Erythroblast (primary cell): Measurements from ENCODE around the gene METAP2.
"Not testable (repeated sequence)": the region's sequence is repeated elsewhere in the genome, so short reads cannot be mapped to it uniquely, and the experiment has no call there.

Experiments used
- DNase-seq, 2 experiments: peaks; one replicate each; lab custom pipeline; 2025; lab: John Stamatoyannopoulos, UW
- GATA1 ChIP-seq: IDR thresholded peaks from 2 replicates; pipeline ENCODE4 v1.6.1; 2011; ENCODE audit warnings: low read depth, mild to moderate bottlenecking, control low read depth, low read length, moderate library complexity
- POLR2A ChIP-seq: IDR thresholded peaks from 2 replicates; pipeline ENCODE4 v1.6.1; 2011; ENCODE audit warnings: mild to moderate bottlenecking, low read length

Gene METAP2

DNA sequence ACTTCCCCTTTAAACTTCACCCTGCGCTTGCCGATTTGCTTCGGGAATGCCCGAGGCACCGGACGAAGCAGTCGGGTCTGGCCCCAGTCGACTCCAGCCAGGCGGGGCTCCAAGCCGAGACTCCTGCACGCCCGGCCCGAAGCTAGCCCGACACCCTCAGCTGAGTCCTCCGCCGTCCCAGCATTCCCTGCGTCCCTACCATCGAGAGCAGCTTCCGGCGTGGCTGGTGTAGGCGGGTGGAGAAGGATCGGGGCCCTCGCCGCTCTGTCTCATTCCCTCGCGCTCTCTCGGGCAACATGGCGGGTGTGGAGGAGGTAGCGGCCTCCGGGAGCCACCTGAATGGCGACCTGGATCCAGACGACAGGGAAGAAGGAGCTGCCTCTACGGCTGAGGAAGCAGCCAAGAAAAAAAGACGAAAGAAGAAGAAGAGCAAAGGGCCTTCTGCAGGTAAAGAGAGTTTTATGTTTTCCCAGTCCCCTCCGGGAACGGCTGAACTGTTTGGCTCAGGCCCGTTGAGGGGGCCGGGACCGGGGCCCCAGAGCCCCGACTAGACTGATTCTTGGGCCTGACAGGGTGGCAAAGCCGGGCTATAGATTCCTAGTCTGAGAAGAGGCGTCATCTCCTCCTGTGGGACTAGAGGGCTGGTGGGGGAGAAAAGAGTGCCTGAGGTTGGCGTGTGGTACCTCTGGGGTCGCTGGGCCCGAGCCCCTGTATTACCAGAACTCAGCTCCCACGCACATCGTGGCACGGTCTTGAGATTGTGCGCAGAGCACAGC lies at the start of gene METAP2:
TSS of gene METAP2 (plus strand) at position 269 of the 776 bp plus-strand sequence. CDS start at position 297, 28 bp downstream.
- TF ChIP-seq POLR2A = peak; percentile 98
- no peak for TF ChIP-seq GATA1
- DNase-seq = peak; percentile 94 to 96

DNA sequence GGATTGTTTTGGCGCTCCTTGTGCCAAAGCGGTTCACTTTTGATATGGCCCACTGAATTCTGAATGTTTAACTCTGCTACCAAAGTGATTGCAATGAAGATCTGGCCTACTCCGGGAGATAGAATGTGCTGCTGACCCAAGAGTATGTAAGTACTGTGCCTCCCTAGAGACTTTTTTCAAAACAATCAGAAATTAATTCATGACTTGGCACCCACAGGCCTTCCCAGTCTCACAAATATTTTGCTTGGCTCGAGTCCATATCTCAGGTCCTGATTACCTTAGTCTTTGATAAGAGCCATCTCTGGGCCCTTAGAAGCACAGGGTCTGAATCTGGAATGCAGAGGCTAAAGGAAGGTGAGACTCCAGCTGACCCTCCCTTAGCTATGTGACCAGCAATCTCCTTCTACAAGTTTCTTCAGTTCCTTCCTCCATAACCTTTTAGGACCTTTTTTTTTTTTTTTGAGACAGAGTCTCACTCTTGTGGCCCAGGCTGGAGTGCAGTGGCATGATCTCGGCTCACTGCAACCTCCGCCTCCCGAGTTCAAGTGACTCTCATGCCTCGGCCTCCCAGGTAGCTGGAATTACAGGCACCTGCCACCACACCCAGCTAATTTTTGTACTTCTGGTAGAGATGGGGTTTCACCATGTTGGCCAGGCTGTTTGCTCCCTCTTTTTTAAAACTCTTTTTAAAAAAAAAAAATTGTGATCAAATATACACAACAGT lies 49.5 kb upstream of the METAP2 start:
- TF ChIP-seq GATA1 = no peak
- no peak for TF ChIP-seq POLR2A
- DNase-seq = peak in 1 of 2 experiments; percentile 29

DNA sequence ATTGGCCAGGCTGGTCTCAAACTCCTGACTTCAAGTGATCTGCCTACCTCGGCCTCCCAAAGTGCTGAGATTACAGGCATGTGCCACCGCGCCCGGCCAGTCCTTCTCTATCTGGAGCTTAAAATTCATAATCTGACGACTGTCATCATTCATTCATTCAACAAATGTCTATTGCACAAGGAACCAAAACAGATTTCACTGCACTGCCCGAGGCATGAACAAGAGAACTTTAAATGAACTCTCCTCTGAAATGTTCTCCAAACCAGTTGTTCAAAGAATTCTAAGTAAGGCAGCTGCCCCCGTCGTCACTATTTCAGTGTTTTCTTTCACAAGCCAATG lies 44.8 kb upstream of the METAP2 start:
- no peak for DNase-seq

DNA sequence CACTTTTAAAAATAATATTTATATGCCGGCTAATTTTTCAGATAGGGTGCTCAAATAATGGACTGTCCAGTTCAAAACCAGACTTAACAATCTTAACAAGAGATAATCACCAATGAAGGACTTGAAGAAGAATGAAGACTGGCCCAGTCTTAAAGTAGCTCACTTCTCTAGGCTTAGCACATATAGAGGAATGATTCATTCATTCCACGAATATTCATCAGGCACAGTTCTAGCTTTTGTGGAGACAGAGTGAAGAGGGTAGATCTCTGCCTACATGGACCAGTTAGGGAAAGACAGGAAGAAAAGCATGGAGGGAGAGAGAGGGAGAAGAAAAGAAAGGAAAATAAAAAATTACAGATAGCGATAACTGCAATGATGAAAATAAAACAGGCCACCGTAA lies 42.8 kb upstream of the METAP2 start:
- TF ChIP-seq POLR2A = no peak
- TF ChIP-seq GATA1 = no peak
- no peak for DNase-seq

More for the DNA sequence above, 44.8 kb upstream of the METAP2 start:
- TF ChIP-seq GATA1 (no peak), POLR2A (no peak)

DNA sequence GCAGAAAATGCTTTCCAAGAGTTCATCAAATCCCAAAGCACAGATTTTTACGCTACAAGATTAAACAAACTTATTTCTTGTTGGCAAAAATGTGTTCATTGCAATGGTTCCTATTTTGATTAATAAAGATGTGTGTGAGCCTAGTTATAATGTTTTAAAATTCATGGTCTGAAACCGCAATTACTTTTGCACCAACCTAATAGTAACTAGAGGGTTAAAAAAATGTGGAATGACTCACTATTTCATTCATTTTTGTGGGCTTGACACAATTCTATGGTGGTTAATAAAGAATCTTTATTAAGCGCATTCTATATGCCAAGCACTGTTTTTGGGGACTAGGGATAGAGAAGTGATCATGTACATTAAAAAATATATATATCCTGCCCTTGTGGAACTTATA lies 38.6 kb upstream of the METAP2 start:
- no peak for TF ChIP-seq POLR2A
- no peak for TF ChIP-seq GATA1
- DNase-seq = no peak

DNA sequence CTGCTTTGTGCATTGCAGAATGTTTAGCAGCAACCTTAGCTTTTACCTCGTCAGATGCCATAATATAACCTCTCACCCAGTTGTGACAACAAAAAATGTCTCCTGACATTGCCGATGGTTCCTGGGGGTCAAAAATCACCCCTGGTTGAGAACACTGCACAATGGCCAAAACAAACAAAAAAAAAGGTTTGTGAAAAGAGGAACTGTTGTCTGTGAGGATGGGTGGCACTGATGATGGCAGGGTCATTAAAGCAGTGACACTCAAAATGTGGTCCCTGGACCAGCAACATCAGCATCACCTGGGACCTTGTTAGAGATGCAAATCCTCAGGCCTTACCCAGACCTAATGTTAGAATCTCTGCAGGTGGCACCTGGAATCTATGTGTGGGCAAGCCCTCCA lies 36.4 kb upstream of the METAP2 start:
- no peak for DNase-seq
- TF ChIP-seq POLR2A (no peak), GATA1 (no peak)

DNA sequence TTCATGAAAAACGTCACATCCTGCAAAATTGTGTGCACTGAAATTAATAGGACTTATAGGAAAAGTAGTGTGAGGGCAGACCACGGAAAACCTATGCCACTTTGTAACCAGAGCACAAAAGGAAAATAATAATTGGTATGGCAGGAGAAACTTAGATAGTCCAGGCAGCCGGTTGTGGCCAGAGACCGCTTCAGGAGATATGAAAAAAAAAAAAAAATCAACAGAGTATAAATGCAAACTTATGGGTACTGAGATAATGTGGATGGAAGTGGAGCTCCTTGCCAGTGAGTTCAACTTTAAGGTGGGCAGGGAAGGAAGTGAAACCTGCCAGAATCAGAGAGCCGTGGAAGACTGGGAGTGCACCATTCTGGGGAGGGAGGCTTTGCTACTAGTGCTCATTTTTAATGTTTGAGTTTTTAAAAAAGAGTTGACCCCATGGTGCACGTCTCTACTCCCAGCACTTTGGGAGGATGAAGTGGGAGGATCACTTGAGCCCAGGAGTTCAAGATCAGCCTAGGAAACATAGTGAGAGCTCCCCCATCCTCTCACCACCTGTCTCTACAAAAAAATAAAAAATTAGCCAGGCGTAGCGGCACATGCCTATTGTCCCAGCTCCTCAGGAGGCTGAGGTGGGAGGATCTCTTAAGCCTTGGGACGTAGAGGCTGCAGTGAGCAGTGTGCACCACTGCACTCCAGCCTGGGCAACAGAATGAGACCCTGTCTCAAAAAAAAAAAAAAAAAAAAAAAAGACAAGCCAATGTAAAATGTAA lies 34.3 kb upstream of the METAP2 start:
- peak in 1 of 2 experiments; percentile 30 for DNase-seq
- no peak for TF ChIP-seq GATA1
- no peak for TF ChIP-seq POLR2A

DNA sequence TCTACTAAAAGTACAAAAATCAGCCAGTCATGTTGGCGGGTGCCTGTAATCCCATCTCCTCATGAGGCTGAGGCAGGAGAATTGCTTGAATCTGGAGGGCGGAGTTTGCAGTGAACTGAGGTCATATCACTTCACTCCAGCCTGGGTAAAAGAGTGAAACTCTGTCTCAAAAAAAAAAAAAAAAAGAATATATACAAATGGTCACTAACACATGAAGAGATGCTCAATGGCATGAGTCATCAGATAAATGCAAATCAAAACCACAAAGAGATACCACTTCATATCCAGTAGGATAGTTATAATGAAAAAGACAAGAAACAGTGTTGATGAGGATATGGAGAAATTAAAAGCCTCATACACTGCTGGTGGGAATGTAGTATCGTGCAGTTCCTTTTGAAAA lies 33.6 kb upstream of the METAP2 start:
- no peak for TF ChIP-seq GATA1
- no peak for TF ChIP-seq POLR2A
- peak; percentile 38 to 60 for DNase-seq

DNA sequence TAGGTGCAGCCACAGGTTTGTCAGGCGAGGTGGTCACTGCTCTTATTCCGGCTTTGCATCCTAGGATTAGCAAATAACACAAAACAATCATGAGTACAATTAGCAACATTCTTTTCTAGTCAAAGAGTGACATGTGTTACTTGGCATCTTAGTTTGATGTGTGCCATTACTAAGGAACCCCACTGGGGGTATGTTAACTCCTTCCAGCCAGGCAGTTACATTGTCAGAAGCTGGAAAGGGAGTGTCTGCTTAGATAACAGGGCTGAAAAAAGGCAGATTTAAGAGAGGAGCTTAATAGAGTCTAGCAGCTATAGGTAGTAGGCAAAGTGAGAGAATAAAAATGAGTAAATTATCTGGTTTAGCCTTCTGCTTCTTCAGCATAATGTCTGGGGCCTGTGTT lies 30.5 kb upstream of the METAP2 start:
- TF ChIP-seq POLR2A = no peak
- TF ChIP-seq GATA1 = no peak
- peak; percentile 61 to 86 for DNase-seq

DNA sequence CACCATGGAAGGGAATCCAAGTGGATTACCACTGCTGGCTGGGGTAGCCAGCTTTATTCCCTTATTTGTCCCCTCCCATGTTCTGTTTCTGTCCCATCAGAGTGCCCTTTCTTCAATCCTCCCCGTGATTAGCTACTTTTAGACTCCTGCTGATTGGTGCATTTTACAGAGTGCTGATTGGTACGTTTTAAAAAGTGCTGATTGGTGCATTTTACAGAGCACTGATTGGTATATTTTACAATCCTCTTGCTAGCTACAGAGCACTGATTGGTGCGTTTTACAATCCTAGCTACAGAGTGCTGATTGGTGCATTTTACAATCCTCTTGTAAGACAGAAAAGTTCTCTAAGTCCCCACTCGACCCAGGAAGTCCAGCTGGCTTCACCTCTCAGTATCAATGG lies 28.9 kb upstream of the METAP2 start:
- DNase-seq = peak in 1 of 2 experiments; percentile 20

DNA sequence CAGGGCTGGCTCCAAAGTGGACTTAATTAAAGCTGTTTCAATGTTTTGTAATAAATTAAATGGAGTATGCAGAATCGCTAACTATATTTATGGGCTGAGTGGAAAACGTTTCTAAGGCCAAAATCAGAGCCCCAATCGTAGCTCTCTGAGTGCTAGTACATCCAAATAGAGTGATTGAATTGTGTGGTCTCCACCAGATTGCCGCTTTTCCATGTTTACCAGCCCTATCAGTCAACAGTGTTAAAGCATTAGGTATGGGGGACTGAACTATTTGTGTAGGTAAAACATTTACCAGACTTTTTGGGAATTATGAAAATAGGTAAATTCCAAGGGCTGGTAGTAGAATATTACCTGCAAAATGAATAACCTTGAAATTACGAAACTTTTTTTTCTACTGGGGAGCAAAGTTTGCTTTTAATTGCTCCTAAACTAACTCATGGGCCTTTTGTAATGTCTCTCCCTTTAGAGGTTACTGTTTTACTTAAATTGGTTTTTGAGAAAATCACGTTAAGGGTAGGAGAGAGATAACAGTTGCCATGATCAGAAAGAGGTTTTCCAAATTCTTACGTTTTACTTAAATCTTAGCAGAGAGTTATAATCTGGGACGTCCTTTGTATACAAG lies 28.0 kb upstream of the METAP2 start:
- DNase-seq = no peak

DNA sequence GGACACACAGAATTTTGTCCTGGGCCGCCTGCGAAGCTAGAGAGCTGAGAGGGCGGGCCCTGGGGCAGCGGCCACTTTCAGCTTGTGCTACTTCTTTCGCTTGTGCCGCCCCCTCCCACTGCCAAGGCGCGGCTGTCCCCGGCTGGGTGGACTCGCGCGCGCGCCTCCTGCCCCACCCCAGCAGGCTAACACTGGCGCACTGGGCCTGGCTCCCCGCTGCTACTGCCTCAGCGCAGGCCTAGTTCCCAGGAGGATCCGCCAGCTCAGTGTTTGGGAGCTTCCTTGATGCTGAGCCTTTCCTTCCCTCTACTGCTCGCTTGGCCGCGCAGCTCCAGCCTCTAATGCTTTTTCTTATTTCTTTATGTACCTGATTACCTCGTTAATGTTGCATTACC lies 27.4 kb upstream of the METAP2 start:
- peak; percentile 59 to 70 for DNase-seq
- no peak for TF ChIP-seq GATA1
- TF ChIP-seq POLR2A = no peak

More for the DNA sequence above, 28.0 kb upstream of the METAP2 start:
- TF ChIP-seq POLR2A = no peak
- no peak for TF ChIP-seq GATA1

DNA sequence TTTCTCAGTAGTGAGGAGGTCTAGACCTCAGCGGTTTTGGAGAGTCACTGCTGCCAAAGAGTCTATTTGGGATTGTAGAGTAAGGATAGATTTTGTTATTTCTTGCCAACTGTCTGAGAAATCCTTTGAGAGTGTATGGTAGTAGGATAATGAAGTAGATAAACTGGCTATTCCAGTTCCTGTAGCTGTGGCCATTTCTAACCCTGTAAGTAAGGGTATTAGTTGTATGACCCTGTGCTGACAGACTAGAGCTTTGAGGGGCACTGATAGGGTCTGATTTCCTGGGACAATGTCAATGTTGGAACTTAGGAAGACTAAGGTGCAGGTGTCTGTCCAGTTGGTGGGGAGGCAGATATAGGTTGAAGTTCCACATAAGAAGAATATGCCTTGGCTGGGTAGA lies 24.3 kb upstream of the METAP2 start:
- not testable (repeated sequence) for DNase-seq

DNA sequence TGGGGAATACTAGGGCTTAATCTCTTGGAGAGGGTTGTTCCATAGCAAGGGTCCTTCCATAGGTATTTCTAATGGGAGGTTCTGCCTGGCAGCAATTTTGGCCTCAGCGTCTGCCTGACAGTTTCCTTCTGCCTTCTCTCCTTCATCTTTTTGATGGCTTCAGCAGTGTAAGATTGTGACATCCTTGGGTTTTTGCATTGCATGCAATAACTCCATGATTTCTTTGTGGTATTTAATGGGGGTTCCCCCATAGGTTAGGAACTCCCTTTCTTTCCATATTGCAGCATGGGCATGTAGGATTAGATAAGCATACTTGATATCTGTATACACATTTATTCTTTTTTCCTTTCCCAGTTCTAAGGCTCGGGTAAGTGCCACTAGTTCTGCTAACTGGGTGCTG lies 21.5 kb upstream of the METAP2 start:
- DNase-seq = peak in 1 of 2 experiments; percentile 45

DNA sequence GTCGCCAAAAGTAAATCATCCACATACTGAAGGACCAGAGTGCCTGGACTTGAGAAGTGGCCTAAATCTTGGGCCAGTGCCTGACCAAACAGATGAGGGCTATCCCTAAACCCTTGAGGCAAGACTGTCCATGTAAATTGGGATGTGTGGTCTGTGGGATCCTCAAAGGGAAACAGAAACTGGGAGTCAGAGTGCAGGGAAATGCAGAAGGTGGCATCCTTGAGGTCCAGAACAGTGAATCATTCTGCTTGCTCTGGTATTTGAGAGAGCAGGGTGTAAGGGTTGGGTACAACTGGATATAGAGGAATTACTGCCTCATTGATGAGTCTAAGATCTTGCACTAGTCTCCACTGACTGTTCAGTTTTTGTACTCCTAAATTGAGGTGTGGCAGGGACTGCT lies 20.1 kb upstream of the METAP2 start:
- DNase-seq = not testable (repeated sequence)

DNA sequence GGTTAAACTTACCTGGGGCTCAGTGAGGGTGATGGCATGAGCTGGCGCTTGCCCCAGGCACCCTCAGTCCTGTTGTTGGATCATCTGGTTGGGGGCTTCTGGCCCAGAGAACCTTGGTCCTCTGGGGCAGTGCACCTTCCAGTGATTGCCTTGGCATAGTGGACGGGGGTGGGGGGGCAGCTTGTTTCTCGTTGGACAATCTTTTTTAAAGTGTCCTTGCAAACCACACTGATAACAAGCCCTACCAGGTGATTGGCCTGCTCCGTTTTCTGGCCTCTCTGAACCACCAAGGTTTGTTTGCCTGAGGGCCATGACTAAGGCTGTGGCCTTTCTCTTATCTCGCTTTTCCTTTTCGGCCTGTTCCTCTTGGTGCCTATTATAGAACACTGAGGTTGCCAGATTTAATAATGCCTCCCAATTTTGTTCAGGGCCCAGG lies 19.2 kb upstream of the METAP2 start:
- DNase-seq = peak; percentile 46 to 78

DNA sequence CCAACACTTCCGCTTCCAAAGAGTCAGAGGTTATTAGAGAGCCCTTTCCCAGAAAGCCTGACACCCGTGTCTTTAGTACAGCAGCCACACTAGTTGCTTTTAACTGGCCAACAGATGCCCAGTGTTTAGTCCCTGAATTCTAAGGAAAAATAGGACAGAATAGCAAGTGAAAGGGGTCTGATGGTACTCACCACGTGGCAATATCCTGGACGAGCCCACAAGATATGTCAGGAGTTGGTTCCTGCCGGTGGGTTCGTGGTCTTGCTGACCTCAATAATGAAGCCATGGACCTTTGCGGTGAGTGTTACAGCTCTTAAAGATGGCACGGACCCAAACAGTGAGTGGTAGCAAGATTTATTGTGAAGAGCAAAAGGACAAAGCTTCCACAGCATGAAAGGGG lies 16.3 kb upstream of the METAP2 start:
- DNase-seq = peak; percentile 25 to 45
